Adrenal gland (tissue), 5 donors: Measurements from ENCODE around the gene PTPN7.

Source experiments
- POLR2A ChIP-seq, 2 donors: fragments of 450-650 bp; IDR thresholded peaks; one replicate each; pipeline ENCODE4 v1.6.1; 2017; ENCODE audit warnings: antibody characterized with exemption in 2 of 2, mild to moderate bottlenecking in 2 of 2, moderate library complexity in 1 of 2
- TF ChIP-seq, protein P1 (sequence below), 6 experiments: fragments of 450-650 bp in 4 of 6; fragments of 200-600 bp in 2 of 6; sonication (generic) in 1 of 6; IDR thresholded peaks; 1 replicate in 5 of 6; 2 replicates in 1 of 6; pipeline versions ENCODE4 v1.5.1 to v1.8.0; 2016 to 2021; ENCODE audit warnings: antibody characterized with exemption in 6 of 6, mild to moderate bottlenecking in 2 of 6, moderate library complexity in 1 of 6
- donor health status: DM: no; HTN: no; CAD: no.

DNA sequence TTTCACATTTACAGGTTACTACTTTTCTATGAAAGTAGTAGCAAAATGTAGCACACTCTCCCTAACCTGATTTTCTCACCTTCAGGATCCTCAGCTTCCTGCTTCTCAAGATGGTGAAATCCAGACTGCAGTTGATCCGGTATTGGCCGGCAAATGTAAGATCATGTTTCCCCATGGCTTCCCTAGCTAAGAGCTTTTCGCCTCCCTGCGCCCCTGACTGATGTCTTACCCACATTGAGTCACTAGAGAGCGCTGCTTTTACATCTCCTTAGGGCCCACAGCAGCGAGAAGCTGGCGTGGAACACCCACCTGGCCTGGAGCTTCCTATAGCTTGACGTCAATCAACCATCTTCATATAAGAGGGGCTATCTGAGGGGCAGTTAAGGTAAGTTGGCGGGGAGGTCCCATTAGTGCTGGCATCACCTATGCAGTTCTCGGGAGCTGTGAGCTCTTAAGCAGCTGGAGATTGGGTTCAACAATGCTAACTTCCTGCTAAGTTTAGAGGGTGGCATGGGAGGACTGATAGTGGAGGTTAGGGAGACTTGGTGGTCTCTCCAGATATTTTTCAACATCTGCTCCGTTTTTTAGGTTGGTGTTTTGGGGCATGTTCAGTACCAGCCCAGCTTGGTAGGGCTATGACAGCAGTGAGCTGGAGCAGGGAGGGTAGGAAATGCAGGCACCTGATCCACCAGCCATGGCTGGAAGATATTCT, 5.5 kb downstream of the PTPN7 start:
- no peak for TF ChIP-seq POLR2A (IDR thresholded peaks at IDR 0.05)
- TF ChIP-seq, protein P1, sequence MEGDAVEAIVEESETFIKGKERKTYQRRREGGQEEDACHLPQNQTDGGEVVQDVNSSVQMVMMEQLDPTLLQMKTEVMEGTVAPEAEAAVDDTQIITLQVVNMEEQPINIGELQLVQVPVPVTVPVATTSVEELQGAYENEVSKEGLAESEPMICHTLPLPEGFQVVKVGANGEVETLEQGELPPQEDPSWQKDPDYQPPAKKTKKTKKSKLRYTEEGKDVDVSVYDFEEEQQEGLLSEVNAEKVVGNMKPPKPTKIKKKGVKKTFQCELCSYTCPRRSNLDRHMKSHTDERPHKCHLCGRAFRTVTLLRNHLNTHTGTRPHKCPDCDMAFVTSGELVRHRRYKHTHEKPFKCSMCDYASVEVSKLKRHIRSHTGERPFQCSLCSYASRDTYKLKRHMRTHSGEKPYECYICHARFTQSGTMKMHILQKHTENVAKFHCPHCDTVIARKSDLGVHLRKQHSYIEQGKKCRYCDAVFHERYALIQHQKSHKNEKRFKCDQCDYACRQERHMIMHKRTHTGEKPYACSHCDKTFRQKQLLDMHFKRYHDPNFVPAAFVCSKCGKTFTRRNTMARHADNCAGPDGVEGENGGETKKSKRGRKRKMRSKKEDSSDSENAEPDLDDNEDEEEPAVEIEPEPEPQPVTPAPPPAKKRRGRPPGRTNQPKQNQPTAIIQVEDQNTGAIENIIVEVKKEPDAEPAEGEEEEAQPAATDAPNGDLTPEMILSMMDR (IDR thresholded peaks at IDR 0.05) = peak in 5 of 6 experiments; percentile 11 to 38 (median 29)
